ENCODE results near the gene SORL1.

- TF ChIP-seq CTCF (conservative IDR thresholded peaks at IDR 0.05; ENCODE audit: low read length) = no peak
- TF ChIP-seq EZH2phosphoT487 (IDR thresholded peaks at IDR 0.05; ENCODE audit: borderline replicate concordance, low read depth, low read length) = no peak
Measured at GRCh38 chr11:121644187-121644512, 192.0 kb downstream of the SORL1 start.

All from OCI-LY7 (cell line).